NCI-H510A (cell line): ENCODE results near the gene MBP.
"Not testable (repeated sequence)": the region's sequence is repeated elsewhere in the genome, so short reads cannot be mapped to it uniquely, and the experiment has no call there.

Experiments used
- DNase-seq: peaks from one replicate; lab custom pipeline; 2025; lab: John Stamatoyannopoulos, UW

The MBP gene

GRCh38 chr18:77004555-77005380 is 127.8 kb downstream of the MBP start:
- DNase-seq = no peak

- no peak for DNase-seq
Measured at GRCh38 chr18:77003316-77003715, 129.3 kb downstream of the MBP start.

GRCh38 chr18:77002496-77002895 is 130.1 kb downstream of the MBP start:
- no peak for DNase-seq

- DNase-seq = peak; percentile 37
Measured at GRCh38 chr18:77001979-77002378, 130.6 kb downstream of the MBP start.

GRCh38 chr18:77001041-77001440 is 131.5 kb downstream of the MBP start:
- no peak for DNase-seq

GRCh38 chr18:77000527-77000926 is 132.1 kb downstream of the MBP start:
- no peak for DNase-seq

- no peak for DNase-seq
Measured at GRCh38 chr18:76999077-76999476, 133.5 kb downstream of the MBP start.

GRCh38 chr18:76997951-76998808 is 134.4 kb downstream of the MBP start:
- DNase-seq = no peak

GRCh38 chr18:76996429-76996828 is 136.2 kb downstream of the MBP start:
- no peak for DNase-seq

GRCh38 chr18:76995896-76996295 is 136.7 kb downstream of the MBP start:
- no peak for DNase-seq

- DNase-seq = no peak
Measured at GRCh38 chr18:76994086-76994654, 138.4 kb downstream of the MBP start.

GRCh38 chr18:76993573-76993972 is 139.0 kb downstream of the MBP start:
- no peak for DNase-seq

- no peak for DNase-seq
Measured at GRCh38 chr18:76993085-76993382, 139.5 kb downstream of the MBP start.

- no peak for DNase-seq
Measured at GRCh38 chr18:76992226-76993084, 140.1 kb downstream of the MBP start.

GRCh38 chr18:76991021-76991688 is 141.4 kb downstream of the MBP start:
- DNase-seq = no peak

- DNase-seq = not testable (repeated sequence)
Measured at GRCh38 chr18:76990343-76991020, 142.1 kb downstream of the MBP start.

- no peak for DNase-seq
Measured at GRCh38 chr18:76989647-76990190, 142.9 kb downstream of the MBP start.

- DNase-seq = no peak
Measured at GRCh38 chr18:76988827-76989646, 143.5 kb downstream of the MBP start.

GRCh38 chr18:76988031-76988826 is 144.4 kb downstream of the MBP start:
- DNase-seq = no peak
